Mucosa of descending colon (tissue), 3 donors: ENCODE data around the gene PAK5. TPM values are rescaled to one million over a fixed set of nuclear protein-coding genes. Genes with fewer than 3 reads are reported as not detected.
A peak's percentile ranks its signal among the peaks of the same experiment; 100 is the strongest.
"Not testable (repeated sequence)": the region's sequence is repeated elsewhere in the genome, so short reads cannot be mapped to it uniquely, and the experiment has no call there.

Experiments used
- ATAC-seq: fragments of 200-7000 bp; cut with Tn5 transposase; one replicate; pipeline ENCODE4 v1.9.1; 2020; ENCODE audit warnings: mild to moderate bottlenecking, moderate library complexity
- DNase-seq, 3 donors: peaks; one replicate each; pipeline ENCODE4 v3.0.0-alpha.2; 2020
- H3K36me3 ChIP-seq: fragments of 200-600 bp; one replicate; pipeline ENCODE4 v1.8.0; 2021; ENCODE audit warnings: low read depth, mild to moderate bottlenecking
- H3K4me1 ChIP-seq: fragments of 200-600 bp; one replicate; pipeline ENCODE4 v1.8.0; 2021; ENCODE audit warnings: low read depth, mild to moderate bottlenecking
- H3K4me3 ChIP-seq: fragments of 200-600 bp; one replicate; pipeline ENCODE4 v1.8.0; 2021; ENCODE audit warnings: mild to moderate bottlenecking
- H3K9me3 ChIP-seq: fragments of 200-600 bp; one replicate; pipeline ENCODE4 v1.8.0; 2021; ENCODE audit warnings: mild to moderate bottlenecking
- intact Hi-C, 2 donors: fragments of 100-400 bp; cut with DNase I in 1 of 2; cut with micrococcal nuclease in 1 of 2; formaldehyde crosslinking; loops; one replicate each; pipeline versions ENCODE4 v1.11.0 to v1.11.1; 2022; cut with DNase I, micrococcal nuclease
- total RNA-seq, 3 donors: library from RNA; stranded (reverse); fragmentation: NEBNext Ultra II Directional in 2 of 3; extraction: Animal tissue kit (Norgen Biotek cat#: 25700) in 2 of 3; gene quantifications; one replicate each; pipeline versions ENCODE4 v1.2.1 to v1.2.4, GENCODE V29; 2021 to 2023
- TF ChIP-seq, protein P1 (sequence below): fragments of 200-600 bp; IDR thresholded peaks from one replicate; pipeline ENCODE4 v1.8.0; 2022; ENCODE audit warnings: antibody characterized with exemption, mild to moderate bottlenecking
- donor health status: DM: no; HTN: no; CAD: no; lungs with moderate emphysema.
- donor health status: DM: no; HTN: no; CAD: no.
- donor health status: DM: no; HTN: yes; CAD: no.

Gene PAK5
- total RNA-seq, 3 donors from 2014 or later: 0.06 to 0.13 TPM; not detected in 1

DNA sequence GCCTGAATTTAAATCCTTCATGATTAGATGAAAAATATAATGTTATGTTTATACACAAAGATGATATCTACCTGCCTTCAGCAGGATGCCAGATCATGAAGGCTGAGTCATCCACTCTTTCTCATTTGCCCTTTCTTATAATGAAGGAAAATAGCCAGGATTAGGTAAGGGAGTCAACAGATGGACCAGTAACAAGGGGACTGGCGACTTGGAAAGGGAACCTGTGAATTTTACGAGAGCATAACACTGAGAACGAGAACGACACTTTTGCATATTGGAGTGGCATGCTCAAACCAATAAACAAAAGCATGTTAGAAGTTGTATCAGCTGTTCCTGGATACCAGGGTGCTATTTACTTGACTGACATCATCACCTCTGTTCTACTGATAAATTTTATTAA, 170.5 kb downstream of the PAK5 start:
- TF ChIP-seq, protein P1, sequence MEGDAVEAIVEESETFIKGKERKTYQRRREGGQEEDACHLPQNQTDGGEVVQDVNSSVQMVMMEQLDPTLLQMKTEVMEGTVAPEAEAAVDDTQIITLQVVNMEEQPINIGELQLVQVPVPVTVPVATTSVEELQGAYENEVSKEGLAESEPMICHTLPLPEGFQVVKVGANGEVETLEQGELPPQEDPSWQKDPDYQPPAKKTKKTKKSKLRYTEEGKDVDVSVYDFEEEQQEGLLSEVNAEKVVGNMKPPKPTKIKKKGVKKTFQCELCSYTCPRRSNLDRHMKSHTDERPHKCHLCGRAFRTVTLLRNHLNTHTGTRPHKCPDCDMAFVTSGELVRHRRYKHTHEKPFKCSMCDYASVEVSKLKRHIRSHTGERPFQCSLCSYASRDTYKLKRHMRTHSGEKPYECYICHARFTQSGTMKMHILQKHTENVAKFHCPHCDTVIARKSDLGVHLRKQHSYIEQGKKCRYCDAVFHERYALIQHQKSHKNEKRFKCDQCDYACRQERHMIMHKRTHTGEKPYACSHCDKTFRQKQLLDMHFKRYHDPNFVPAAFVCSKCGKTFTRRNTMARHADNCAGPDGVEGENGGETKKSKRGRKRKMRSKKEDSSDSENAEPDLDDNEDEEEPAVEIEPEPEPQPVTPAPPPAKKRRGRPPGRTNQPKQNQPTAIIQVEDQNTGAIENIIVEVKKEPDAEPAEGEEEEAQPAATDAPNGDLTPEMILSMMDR: no peak
- H3K36me3 ChIP-seq: no peaks in the 10 kb centered on the region
- no peak for ATAC-seq
- no peaks in the 10 kb centered on the region for H3K9me3 ChIP-seq
- H3K4me1 ChIP-seq: no peaks in the 10 kb centered on the region
- intact Hi-C loops: no loop called here
- no peak for DNase-seq
- no peak overlapping the region for H3K4me3 ChIP-seq

DNA sequence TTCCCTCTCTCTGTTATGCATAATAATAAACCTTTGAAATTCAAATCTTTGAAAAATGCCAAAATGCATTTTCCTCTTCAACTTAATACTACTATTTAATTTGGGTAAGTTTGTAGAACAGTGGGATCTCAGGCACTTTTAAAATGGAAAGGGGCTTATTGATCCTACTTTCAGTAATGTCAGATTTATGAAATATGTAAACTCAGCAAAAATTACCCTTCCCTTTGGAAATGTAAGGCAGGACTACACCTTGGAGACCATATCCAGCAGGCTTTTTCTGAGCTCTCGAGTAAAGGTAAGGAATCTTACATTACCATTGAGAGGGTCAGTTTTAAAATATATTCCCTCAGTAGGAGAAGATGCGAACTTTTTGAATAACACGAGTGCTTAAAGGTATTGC, 175.5 kb downstream of the PAK5 start:
- TF ChIP-seq, protein P1: no peak
- intact Hi-C loops: no loop called here
- no peaks in the 10 kb centered on the region for H3K9me3 ChIP-seq
- no peak for ATAC-seq
- DNase-seq: no peak
- no peaks in the 10 kb centered on the region for H3K36me3 ChIP-seq
- H3K4me1 ChIP-seq: no peaks in the 10 kb centered on the region
- H3K4me3 ChIP-seq: no peak overlapping the region

DNA sequence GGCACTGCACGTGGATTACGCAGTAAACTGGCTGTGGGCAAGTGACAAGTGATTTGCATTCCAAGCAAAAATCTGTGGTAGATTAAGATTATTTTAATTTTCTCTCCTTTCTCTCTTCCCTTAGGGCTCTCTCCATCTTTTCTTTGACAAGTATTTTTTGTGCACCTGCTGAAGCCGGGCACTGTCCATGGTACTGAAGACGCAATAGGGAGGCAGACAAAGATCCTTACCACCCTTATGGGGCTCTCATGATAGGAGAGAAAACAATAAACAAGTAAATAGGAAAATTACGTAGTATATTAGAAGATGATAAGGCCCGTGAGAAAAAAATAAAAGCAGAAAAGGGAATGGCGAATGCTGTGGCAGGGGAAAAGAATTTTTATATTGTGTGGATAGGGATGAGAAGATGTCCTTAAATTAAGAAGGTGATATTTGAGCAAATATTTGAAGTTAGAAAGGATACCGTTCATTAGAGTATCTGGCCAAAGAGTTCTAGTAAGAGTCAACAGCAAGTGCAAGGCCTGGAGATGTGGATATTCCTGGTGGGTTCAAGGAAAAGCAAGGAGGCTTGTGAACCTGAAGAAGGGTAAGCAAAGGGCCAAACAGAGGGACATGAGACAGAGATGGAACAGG, 178.5 kb downstream of the PAK5 start:
- DNase-seq: peak in 1 of 3 donors; percentile 21
- Histone ChIP-seq H3K36me3 (no peaks in the 10 kb centered on the region), H3K9me3 (no peaks in the 10 kb centered on the region), H3K4me3 (no peak overlapping the region), H3K4me1 (no peaks in the 10 kb centered on the region)
- no peak for ATAC-seq
- TF ChIP-seq, protein P1: no peak
- intact Hi-C loops: no loop called here

DNA sequence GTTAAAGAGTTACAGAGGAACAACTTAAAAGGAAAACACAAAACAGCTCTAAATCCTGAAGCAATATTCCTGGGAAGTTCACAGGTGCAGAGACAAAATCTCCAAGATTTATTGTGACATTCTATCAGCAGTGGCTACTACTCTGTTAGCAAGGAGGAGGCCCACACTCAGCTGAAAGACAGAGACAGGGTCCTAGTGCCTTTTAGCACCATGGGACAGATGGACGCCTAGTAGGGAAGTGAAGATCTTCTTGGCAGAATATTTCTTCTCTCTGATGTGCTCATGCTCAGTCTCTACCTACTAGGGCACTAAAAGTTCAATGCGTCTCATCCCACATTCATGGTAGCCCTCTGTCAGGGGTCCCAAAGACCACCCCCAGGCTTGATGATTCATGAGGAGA, 191.1 kb downstream of the PAK5 start:
- intact Hi-C loops: no loop called here

DNA sequence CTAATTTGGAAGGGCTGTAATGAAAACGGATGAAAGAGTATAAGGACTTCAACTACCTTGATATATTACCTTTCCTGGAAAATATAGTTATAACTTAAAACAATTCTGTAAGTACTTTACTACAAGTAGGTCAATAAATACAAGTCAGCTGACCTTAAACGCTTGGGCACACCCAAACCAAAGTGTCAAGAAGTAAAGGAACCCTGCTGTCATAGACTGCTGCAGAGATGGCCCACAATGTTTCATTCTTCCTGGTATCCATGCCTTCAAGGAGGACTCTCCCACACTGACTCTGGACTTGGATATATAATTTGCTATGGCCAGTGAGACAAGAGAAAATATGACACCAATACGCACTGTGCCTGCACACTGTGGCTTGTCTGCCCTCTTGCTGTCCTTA, 192.5 kb downstream of the PAK5 start:
- no peaks in the 10 kb centered on the region for H3K4me1 ChIP-seq
- intact Hi-C loops: no loop called here
- no peak overlapping the region for H3K4me3 ChIP-seq
- no peaks in the 10 kb centered on the region for H3K9me3 ChIP-seq
- TF ChIP-seq, protein P1: no peak
- ATAC-seq (peak; percentile 62), DNase-seq (no peak)
- H3K36me3 ChIP-seq: no peaks in the 10 kb centered on the region

More for the DNA sequence above, 191.1 kb downstream of the PAK5 start:
- Histone ChIP-seq H3K4me1 (no peaks in the 10 kb centered on the region), H3K36me3 (no peaks in the 10 kb centered on the region), H3K9me3 (no peaks in the 10 kb centered on the region), H3K4me3 (no peak overlapping the region)
- TF ChIP-seq, protein P1: no peak
- ATAC-seq: no peak
- no peak for DNase-seq

DNA sequence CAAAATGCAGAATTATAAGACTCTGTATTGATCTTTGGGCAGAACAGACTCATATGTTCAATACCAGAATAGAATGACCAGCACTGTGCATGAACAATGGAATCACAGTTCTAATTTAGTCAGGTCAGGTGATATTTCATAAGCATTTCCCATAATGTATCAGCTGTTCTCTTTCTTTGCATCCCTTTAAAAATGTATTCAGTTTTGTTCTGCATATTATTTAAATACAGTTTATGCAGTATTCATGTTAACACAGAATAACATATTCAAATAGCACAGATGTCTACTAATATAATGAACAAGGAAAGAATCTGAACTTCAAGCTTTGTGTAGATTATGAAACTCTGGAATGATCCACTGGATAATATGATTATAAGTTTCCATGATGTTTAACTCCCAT, 196.0 kb downstream of the PAK5 start:
- intact Hi-C loops: no loop called here
- TF ChIP-seq, protein P1: no peak
- DNase-seq: no peak
- Histone ChIP-seq H3K9me3 (no peaks in the 10 kb centered on the region), H3K4me1 (no peaks in the 10 kb centered on the region), H3K4me3 (no peak overlapping the region), H3K36me3 (no peaks in the 10 kb centered on the region)
- ATAC-seq: no peak

DNA sequence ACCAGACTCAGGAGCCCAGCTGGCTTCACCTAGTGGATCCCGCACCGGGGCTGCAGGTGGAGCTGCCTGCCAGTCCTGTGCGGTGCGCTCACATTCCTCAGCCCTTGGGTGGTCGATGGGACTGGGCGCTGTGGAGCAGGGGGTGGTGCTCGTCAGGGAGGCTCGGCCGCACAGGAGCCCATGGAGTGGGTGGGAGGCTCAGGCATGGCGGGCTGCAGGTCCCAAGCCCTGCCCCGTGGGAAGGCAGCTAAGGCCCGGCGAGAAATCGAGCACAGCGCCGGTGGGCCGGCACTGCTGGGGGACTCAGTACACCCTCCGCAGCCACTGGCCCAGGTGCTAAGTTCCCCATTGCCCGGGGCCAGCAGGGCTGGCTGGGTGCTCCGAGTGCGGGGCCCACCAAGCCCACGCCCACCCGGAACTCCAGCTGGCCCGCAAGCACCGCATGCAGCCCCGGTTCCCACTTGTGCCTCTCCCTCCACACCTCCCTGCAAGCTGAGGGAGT, 197.3 kb downstream of the PAK5 start:
- H3K4me1 ChIP-seq, H3K9me3 ChIP-seq, intact Hi-C loops, H3K4me3 ChIP-seq, ATAC-seq, H3K36me3 ChIP-seq, DNase-seq: not testable (repeated sequence)
